C4-2B (cell line): ENCODE measurements around the gene FAM168A.
"Not testable (repeated sequence)": the region's sequence is repeated elsewhere in the genome, so short reads cannot be mapped to it uniquely, and the experiment has no call there.

Experiments used
- CTCF ChIP-seq: fragments of 450-650 bp; conservative IDR thresholded peaks from 2 replicates; pipeline ENCODE4 v1.5.1; 2017; ENCODE audit warnings: mild to moderate bottlenecking
- ZFX ChIP-seq: fragments of 450-650 bp; IDR thresholded peaks from 2 replicates; pipeline ENCODE4 v1.6.1; 2017

DNA sequence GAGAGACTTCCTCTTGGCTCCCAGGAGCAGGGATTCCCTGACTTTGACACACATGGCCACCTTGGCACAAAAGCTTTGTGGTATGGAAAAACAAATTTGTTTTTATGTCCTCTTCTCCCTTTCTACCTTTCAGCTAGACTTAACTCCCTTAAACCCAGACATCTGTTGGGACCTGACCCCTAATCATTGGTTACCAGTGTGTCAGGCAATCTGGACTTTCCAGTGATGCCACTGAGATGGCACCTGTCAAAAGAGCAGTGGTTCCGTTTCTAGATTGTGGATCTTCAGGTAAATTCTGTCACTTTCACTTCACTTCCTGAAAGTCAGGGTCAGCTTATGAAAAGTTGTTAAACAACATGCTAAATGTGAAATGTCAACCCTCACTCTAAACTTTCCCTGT lies 17.2 kb downstream of the FAM168A start:
- TF ChIP-seq CTCF, ZFX: not testable (repeated sequence)
